ENCODE measurements around the gene ZFHX3.

The ZFHX3 gene

GRCh38 chr16:72873853-72874252, 174.1 kb downstream of the ZFHX3 start:
- no peak overlapping the region for H3K4me3 ChIP-seq (ENCODE audit: low read length)
- TF ChIP-seq CTCF (conservative IDR thresholded peaks at IDR 0.05; ENCODE audit: low read depth, low read length), result no peak
- DNase-seq (ENCODE audit: low read depth), result no peak

GRCh38 chr16:72873044-72873443, 174.9 kb downstream of the ZFHX3 start:
- DNase-seq (ENCODE audit: low read depth), result no peak
- no peak overlapping the region for H3K4me3 ChIP-seq (ENCODE audit: low read length)
- no peak for TF ChIP-seq CTCF (conservative IDR thresholded peaks at IDR 0.05; ENCODE audit: low read depth, low read length)

GRCh38 chr16:72865835-72866234, 182.1 kb downstream of the ZFHX3 start:
- no peak for DNase-seq (ENCODE audit: low read depth)
- no peak for TF ChIP-seq CTCF (conservative IDR thresholded peaks at IDR 0.05; ENCODE audit: low read depth, low read length)
- no peak overlapping the region for H3K4me3 ChIP-seq (ENCODE audit: low read length)

GRCh38 chr16:72865258-72865657, 182.7 kb downstream of the ZFHX3 start:
- no peak for DNase-seq (ENCODE audit: low read depth)
- no peak overlapping the region for H3K4me3 ChIP-seq (ENCODE audit: low read length)
- TF ChIP-seq CTCF (conservative IDR thresholded peaks at IDR 0.05; ENCODE audit: low read depth, low read length), result no peak

- no peak overlapping the region for H3K4me3 ChIP-seq (ENCODE audit: low read length)
- no peak for DNase-seq (ENCODE audit: low read depth)
- TF ChIP-seq CTCF (conservative IDR thresholded peaks at IDR 0.05; ENCODE audit: low read depth, low read length), result no peak
These were observed 183.6 kb downstream of the ZFHX3 start for GRCh38 chr16:72864130-72864833.

GRCh38 chr16:72862090-72862489, 185.8 kb downstream of the ZFHX3 start:
- H3K4me3 ChIP-seq (ENCODE audit: low read length), result no peak overlapping the region
- TF ChIP-seq CTCF (conservative IDR thresholded peaks at IDR 0.05; ENCODE audit: low read depth, low read length), result no peak
- DNase-seq (ENCODE audit: low read depth), result no peak
